GM21786 (cell line): ENCODE results near the gene GNRHR.
"Not testable (repeated sequence)": the region's sequence is repeated elsewhere in the genome, so short reads cannot be mapped to it uniquely, and the experiment has no call there.

ENCODE experiments used
- ATAC-seq: cut with Tn5 transposase; IDR thresholded peaks from one replicate; pipeline ENCODE4 v1.9.1; 2021; ENCODE audit not compliant: unreplicated experiment

Gene GNRHR

DNA sequence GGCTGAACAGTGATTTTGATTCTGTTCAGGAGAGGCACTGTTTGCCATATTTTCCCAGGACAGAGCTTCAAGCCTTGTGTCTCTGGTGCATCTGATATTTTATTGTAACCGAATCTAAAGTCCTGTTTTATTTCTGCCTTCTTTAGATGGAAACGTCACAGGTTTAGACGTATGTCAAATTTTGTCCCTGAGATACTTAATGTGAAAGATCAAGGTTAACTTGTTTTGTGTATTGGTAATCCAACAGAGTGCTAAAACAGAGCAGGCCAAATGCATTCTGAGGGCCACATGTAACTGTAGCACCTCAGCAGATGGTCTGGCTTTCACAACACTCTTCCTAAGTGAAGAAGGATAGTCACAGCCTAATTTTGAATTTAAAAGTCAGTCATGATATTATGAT, at the start of gene GNRHR:
Gene GNRHR (minus strand): TSS at position 101 of the 400 bp plus-strand sequence. CDS start 53 bp downstream, at position 48.
- no peak for ATAC-seq

- no peak for ATAC-seq
Observed at GRCh38 chr4:67796810-67797209, 42.6 kb upstream of the GNRHR start.

GRCh38 chr4:67790721-67791120, 36.5 kb upstream of the GNRHR start:
- ATAC-seq = no peak

GRCh38 chr4:67787311-67787710, 33.1 kb upstream of the GNRHR start:
- ATAC-seq = no peak

- ATAC-seq = no peak
Observed at GRCh38 chr4:67785528-67785927, 31.3 kb upstream of the GNRHR start.

GRCh38 chr4:67779631-67780030, 25.4 kb upstream of the GNRHR start:
- ATAC-seq = no peak

- ATAC-seq = no peak
Observed at GRCh38 chr4:67776746-67777145, 22.6 kb upstream of the GNRHR start.

DNA sequence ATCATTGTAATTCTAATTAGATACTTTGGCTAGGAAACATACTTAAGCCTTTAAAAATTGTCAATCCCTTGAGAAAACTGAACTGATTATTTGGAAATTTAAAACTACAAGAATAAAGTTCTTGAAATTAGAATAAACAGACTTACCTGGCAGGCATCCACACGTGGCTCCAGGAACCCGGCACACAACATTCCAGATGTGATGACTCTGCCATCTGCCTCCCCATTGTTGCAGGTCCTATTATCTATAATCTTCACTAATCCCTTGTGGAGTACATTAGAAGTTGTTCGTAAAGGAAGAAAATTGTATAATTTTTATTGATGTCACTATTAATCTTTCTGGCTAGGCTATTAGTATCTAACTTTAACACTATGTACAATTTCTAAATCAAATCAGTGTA, 16.2 kb upstream of the GNRHR start:
- ATAC-seq = no peak

GRCh38 chr4:67765928-67766327, 11.7 kb upstream of the GNRHR start:
- no peak for ATAC-seq

DNA sequence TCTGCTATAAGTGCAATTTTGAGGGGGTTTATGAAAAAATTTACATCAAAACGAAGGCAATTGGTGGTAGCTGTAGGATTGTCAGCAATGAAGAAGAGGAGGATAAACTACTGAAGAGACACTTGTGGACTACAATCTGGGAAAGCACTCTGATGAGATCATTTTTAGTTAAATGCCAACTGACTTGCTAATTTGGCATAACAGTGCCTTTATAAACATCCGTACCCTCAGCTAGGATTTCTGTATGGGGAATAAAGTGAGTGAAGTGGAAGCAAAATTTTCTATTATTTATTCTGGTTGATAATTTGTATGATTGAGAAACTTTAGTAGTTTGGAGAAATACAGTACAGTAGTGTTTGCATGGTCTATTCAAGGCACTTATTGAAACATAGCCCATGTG, 11.2 kb upstream of the GNRHR start:
- no peak for ATAC-seq

- no peak for ATAC-seq
Observed at GRCh38 chr4:67764183-67764582, 10.0 kb upstream of the GNRHR start.

- peak; percentile 100 for ATAC-seq
Observed at GRCh38 chr4:67762086-67762485, 7.9 kb upstream of the GNRHR start.

DNA sequence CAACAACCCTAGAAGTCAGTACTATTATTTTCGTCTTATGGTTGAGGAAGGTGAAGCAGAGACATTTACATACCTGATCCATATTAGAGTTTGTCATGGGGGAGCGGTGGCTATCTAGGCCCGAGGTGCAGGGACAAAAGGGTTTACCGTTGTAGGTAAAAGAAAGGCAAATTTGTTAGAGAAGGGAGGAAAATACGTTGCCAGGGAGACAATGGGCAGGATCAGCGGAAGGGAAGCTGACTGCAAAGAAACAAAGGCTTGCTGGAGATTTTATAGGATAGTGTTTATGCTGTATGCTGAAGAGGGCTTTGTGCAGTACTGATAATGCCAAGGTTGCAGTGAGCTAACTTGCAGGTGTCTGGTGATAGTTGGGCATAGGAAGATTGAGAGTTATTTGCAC, 2.8 kb upstream of the GNRHR start:
- not testable (repeated sequence) for ATAC-seq

DNA sequence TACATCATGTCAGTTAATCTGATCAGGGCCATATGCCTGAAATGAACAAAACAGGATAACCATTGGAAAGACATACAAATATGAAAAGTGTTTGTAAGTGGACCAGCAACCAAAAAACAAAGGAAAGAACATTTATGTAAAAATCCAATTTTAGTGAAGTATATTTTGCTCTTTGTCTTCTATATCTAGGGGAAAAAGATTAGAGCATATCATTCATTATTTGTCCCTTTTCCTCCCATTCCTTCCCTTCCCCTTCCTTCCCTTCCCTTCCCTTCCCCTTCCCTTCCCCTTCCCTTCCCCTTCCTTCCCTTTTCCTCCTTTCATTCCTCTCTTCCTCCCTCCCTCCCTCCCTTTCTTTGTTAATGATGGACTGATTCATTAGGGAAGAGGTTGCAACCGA, 1.8 kb upstream of the GNRHR start:
- no peak for ATAC-seq

DNA sequence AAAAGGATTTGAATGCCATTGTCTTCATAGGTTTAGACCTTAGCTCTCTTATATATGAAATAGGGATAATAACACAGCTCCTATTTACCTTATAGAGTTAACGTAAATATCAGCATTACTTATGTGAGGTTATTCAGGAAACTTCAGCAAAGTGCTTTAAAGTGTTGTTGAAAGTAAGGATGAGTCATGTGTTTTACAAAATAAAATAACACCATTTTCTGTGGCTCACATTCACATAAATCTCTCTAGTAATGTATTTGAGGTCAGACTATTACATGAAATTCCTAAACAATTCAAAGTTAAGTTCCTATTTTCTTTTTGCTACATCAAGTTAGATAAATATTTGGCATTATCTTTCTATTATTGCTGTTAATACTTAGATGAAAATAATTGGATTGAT, 2.9 kb downstream of the GNRHR start:
- no peak for ATAC-seq

GRCh38 chr4:67750691-67751090, 3.5 kb downstream of the GNRHR start:
- ATAC-seq = no peak

DNA sequence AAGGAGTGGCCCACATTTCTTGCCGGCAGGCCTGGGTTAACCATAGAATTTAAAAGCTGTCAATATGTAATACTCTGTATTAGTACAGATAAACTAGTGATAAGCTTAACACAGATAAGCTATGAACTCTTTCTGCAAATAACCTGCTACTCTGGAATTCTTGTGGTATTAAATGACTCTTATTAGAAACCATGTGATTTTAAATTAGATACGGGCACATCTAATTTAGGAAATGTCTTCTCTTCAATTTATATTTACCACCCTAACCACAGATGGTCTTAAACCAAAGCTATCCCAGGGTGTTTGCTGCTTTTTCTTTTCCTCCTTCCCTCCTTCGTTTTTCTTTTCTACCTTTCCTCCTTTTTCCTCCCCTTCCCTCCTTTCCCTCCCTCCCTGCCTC, 4.9 kb downstream of the GNRHR start:
- no peak for ATAC-seq

DNA sequence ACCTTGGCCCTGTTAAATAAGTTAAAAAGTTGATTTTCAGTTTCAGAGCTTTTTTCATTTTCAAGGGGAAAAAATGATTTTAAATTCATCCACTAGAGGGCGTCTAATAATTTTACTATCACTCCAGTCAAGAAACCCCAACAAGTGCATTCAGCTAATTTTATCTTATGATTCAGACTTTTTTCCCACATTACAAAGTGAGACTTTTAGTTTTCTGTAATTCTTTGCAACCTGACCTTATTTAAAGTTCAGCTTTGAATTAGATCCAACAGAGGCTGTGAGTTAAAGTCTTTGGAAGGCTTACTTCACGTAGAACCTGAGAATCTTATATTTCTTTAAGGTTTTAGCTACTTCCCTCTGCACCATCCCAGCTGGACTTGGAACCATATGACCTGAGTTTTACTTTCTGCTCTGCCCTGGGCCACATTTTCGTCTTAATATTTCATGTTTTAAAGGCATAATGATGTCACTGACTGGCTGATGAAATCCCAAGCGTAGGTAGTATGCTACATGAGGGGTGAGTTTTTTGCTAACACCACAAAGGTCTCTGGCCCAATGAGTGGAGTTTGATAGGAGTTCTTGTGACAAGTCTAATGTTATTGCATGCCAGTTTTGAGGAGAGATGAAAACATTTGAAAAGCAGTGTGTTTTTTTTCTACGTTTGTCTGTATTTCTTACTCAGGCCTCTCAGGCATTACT, 7.2 kb downstream of the GNRHR start:
- ATAC-seq = peak; percentile 73

- no peak for ATAC-seq
Observed at GRCh38 chr4:67744561-67745283, 9.5 kb downstream of the GNRHR start.

- ATAC-seq = no peak
Observed at GRCh38 chr4:67743194-67743593, 11.0 kb downstream of the GNRHR start.

DNA sequence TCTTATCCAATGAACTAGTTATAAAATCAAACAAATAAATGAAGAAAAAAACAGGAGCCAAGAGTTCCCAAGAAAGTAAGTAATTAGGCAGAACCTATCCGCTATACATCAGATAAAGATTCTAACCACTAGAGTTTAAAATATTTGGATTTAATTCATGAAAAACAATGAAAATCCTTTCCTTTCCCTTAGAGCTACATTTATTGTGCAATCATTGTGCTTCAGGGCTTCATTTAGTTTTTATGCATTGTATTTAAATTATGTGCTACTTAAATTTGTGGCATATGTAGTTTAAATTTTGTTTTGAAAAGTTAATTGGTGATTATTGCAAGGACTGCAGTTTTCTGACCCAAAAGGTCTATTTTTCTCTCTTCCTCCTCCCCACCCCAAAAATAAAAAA, 17.9 kb downstream of the GNRHR start:
- ATAC-seq = no peak

GRCh38 chr4:67735325-67735724, 18.9 kb downstream of the GNRHR start:
- ATAC-seq = no peak

DNA sequence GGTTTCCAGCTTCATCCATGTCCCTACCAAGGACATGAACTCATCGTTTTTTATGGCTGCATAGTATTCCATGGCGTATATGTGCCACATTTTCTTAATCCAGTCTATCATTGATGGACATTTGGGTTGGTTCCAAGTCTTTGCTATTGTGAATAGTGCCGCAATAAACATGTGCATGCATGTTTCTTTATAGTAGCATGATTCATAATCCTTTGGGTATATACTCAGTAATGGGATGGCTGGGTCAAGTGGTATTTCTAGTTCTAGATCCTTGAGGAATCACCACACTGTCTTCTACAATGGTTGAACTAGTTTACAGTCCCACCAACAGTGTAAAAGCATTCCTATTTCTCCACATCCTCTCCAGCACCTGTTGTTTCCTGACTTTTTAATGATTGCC, 23.7 kb downstream of the GNRHR start:
- not testable (repeated sequence) for ATAC-seq
